GM12878 (cell line): ENCODE results near the gene HOXB6. TPM values are rescaled to one million over a fixed set of nuclear protein-coding genes. Genes with fewer than 3 reads are reported as not detected.

Experiments used
- ATAC-seq: fragments of 200-7000 bp; cut with Tn5 transposase; 3 replicates; pipeline ENCODE4 v1.9.1; 2020; ENCODE audit warnings: mild to moderate bottlenecking, moderate library complexity
- BruUV-seq: library from RNA; stranded (reverse); fragments of 400-500 nt; replicated peaks from 2 replicates; lab custom pipeline; 2021; lab: Mats Ljungman, UMichigan
- CTCF ChIA-PET: fragments of 300-600 bp; sonication (Branson Sonifier 250); formaldehyde crosslinking; extraction: SDS; loops from one replicate; lab custom pipeline; 2021; ENCODE audit warnings: inconsistent platforms; lab: Yijun Ruan, JAX
- POLR2A ChIA-PET: fragments of 350-600 bp; formaldehyde crosslinking; extraction: SDS; loops from one replicate; lab custom pipeline; 2021; ENCODE audit warnings: inconsistent platforms; lab: Charles Lee
- RAD21 ChIA-PET: fragments of 300-600 bp; sonication (Branson Sonifier 250); formaldehyde crosslinking; loops from one replicate; lab custom pipeline; 2023; ENCODE audit warnings: antibody characterized with exemption; ENCODE audit not compliant: unreplicated experiment; lab: Charles Lee
- SMC1A ChIA-PET: fragments of 300-600 bp; sonication (Branson Sonifier 250); formaldehyde crosslinking; loops from one replicate; lab custom pipeline; 2023; ENCODE audit not compliant: unreplicated experiment, uncharacterized antibody; lab: Charles Lee
- DNase-seq: peaks from one replicate; pipeline ENCODE4 v3.0.0-alpha.2; 2011; ENCODE audit warnings: low read depth, low spot score
- FAIRE-seq: peaks from 3 replicates; lab custom pipeline; 2011; peaks lifted over from hg19 to GRCh38; lab: Jason Lieb, UNC
- H2AFZ ChIP-seq: 2 replicates; pipeline ENCODE4 v1.6.0; 2011; ENCODE audit warnings: low read depth, low read length, control low read depth; ENCODE audit not compliant: control insufficient read depth
- H3K27ac ChIP-seq: 2 replicates; pipeline ENCODE4 v1.5.1; 2011; ENCODE audit warnings: control low read depth; ENCODE audit not compliant: control insufficient read depth, insufficient read depth
- H3K27me3 ChIP-seq, 2 experiments: replicated peaks in 1 of 2; 2 replicates each; pipeline versions ENCODE4 v1.6.0 to v1.6.1; 2011; ENCODE audit warnings: low read length in 1 of 2; ENCODE audit not compliant: control insufficient read depth in 2 of 2, insufficient read depth in 2 of 2
- H3K36me3 ChIP-seq, 2 experiments: 2 replicates each; pipeline ENCODE4 v1.5.1; 2011; ENCODE audit warnings: low read length in 1 of 2; ENCODE audit not compliant: control insufficient read depth in 2 of 2, insufficient read depth in 2 of 2
- H3K4me1 ChIP-seq: 2 replicates; pipeline ENCODE4 v1.6.1; 2011; ENCODE audit warnings: mild to moderate bottlenecking, low read length, moderate library complexity, mixed read lengths; ENCODE audit not compliant: control insufficient read depth, insufficient read depth
- H3K4me2 ChIP-seq: 2 replicates; pipeline ENCODE4 v1.6.0; 2011; ENCODE audit warnings: control low read depth; ENCODE audit not compliant: control insufficient read depth, insufficient read depth
- H3K4me3 ChIP-seq: fragments of 200-600 bp; sonication (generic); 2 replicates; pipeline ENCODE4 v1.5.1; 2016
- H3K79me2 ChIP-seq: 2 replicates; pipeline ENCODE4 v1.6.0; 2011; ENCODE audit warnings: low read length; ENCODE audit not compliant: control insufficient read depth, insufficient read depth
- H3K9ac ChIP-seq: 2 replicates; pipeline ENCODE4 v1.8.0; 2011; ENCODE audit warnings: low read length, control low read depth, mixed read lengths; ENCODE audit not compliant: control insufficient read depth, insufficient read depth
- H3K9me3 ChIP-seq: replicated peaks from 3 replicates; pipeline ENCODE4 v1.5.1; 2011; ENCODE audit warnings: mild to moderate bottlenecking, low read length; ENCODE audit not compliant: control insufficient read depth, insufficient read depth
- H4K20me1 ChIP-seq: 2 replicates; pipeline ENCODE4 v1.6.0; 2011; ENCODE audit not compliant: control insufficient read depth, insufficient read depth
- CBFB ChIP-seq: IDR thresholded peaks from 2 replicates; pipeline ENCODE4 v1.6.1; 2016; ENCODE audit warnings: antibody characterized with exemption, low read depth
- EGR1 ChIP-seq, 2 experiments: IDR thresholded peaks; 1 replicate in 1 of 2; 2 replicates in 1 of 2; pipeline ENCODE4 v1.6.1; 2011 to 2012; ENCODE audit warnings: low read depth in 2 of 2, low read length in 2 of 2, borderline replicate concordance in 1 of 2, mild to moderate bottlenecking in 1 of 2, moderate library complexity in 1 of 2
- HSF1 ChIP-seq: fragments of 150-350 bp; IDR thresholded peaks from 2 replicates; pipeline ENCODE4 v1.6.1; 2014; ENCODE audit warnings: mild to moderate bottlenecking, low read depth, low read length
- NR2F1 ChIP-seq: fragments of 450-650 bp; conservative IDR thresholded peaks from 2 replicates; pipeline ENCODE4 v1.6.1; 2017; ENCODE audit warnings: mild to moderate bottlenecking
- RELB ChIP-seq: fragments of 450-650 bp; IDR thresholded peaks from 2 replicates; pipeline ENCODE4 v1.6.1; 2017; ENCODE audit warnings: low read depth, mild to moderate bottlenecking, moderate library complexity
- SMAD1 ChIP-seq: fragments of 450-650 bp; IDR thresholded peaks from 2 replicates; pipeline ENCODE4 v1.6.1; 2018; ENCODE audit warnings: mild to moderate bottlenecking, low read depth; ENCODE audit not compliant: partially characterized antibody
- SRF ChIP-seq, 2 experiments: IDR thresholded peaks; 2 replicates each; pipeline ENCODE4 v1.6.1; 2011; ENCODE audit warnings: low read depth in 2 of 2, low read length in 2 of 2, mild to moderate bottlenecking in 1 of 2, moderate library complexity in 1 of 2
- WGBS: methylation state at CpG from one replicate; pipeline ENCODE4 v1.1.6; 2016; ENCODE audit warnings: low lambda C conversion rate; ENCODE audit not compliant: insufficient replicate concordance, insufficient coverage; ENCODE audit errors: missing lambda C conversion rate; 5-methylcytosine and 5-hydroxymethylcytosine counted together
- in situ Hi-C: fragments of 300-500 bp; cut with MboI; formaldehyde crosslinking; loops from 9 replicates; pipeline ENCODE4 v1.14.3; 2018; ENCODE audit warnings: mixed read lengths
- intact Hi-C: fragments of 100-400 bp; cut with micrococcal nuclease; formaldehyde crosslinking; loops from one replicate; pipeline ENCODE4 v1.14.2; 2022; ENCODE audit not compliant: unreplicated experiment
- polyA plus RNA-seq, 11 experiments: library from polyadenylated mRNA; depleted of rRNA in 4 of 11; unstranded in 6 of 11; stranded (reverse) in 5 of 11; fragments of >200 nt; fragmentation: Nextera tagmentation in 4 of 11; fragmentation: Illumina TruSeq in 1 of 11; extraction: Ambion mirVana in 4 of 11; extraction: Trizol in 1 of 11; gene quantifications; 1 replicate in 1 of 11; 2 replicates in 10 of 11; pipeline versions ENCODE4 v1.2.1 to v1.2.3, GENCODE V29; 2011 to 2016; ENCODE audit warnings: inconsistent platforms in 2 of 11, missing spikeins in 2 of 11, low read depth in 1 of 11
- total RNA-seq, 4 experiments: library from RNA; depleted of rRNA in 3 of 4; stranded (reverse); fragments of >200 nt in 3 of 4; fragmentation: Illumina TruSeq in 1 of 4; extraction: Trizol in 1 of 4; gene quantifications; 2 replicates each; pipeline versions ENCODE4 v1.2.1 to v1.2.3, GENCODE V29; 2013 to 2021

HOXB6 gene
- total and polyA plus RNA-seq, 10 of the 15 experiments (the other 5 are each of a cell fraction or from before 2014, with no cell fraction given), result 0.04 to 0.51 (median 0.09) TPM; not detected in 2

GRCh38 chr17:48586355-48587258 lies 18.2 kb downstream of the HOXB6 start:
- Histone ChIP-seq H3K4me3 (peak overlapping the region; percentile 64), H3K27me3 (peaks cover 0 to 4% of the 10 kb centered on the region in 2 experiments; a peak in 1 of 4 replicates), H3K9ac (0 out of 2 replicates have a peak overlapping the region, but pooled peaks have one; percentile 60), H3K79me2 (no peaks in the 10 kb centered on the region), H3K36me3 (no peaks in the 10 kb centered on the region), H3K27ac (no peak overlapping the region), H2AFZ (peak overlapping the region; percentile 80; the same call in 1 of the 2 replicates), H3K4me1 (peaks cover 3% of the 10 kb centered on the region), H3K9me3 (no peaks in the 10 kb centered on the region), H3K4me2 (peak overlapping the region; percentile 99), H4K20me1 (no peaks in the 10 kb centered on the region)
- ATAC-seq (peak; percentile 59), FAIRE-seq (peak; percentile 54), DNase-seq (no peak)
- intact Hi-C loops (no loop called here), in situ Hi-C loops (no loop called here)
- ChIA-PET POLR2A (interaction anchor here (1.0 kb wide), 1 partner anchor 305 kb away, joined by 3 read pairs; no protein-coding TSS in a partner anchor), SMC1A (interaction anchor here (0.5 to 3.0 kb wide), 9 partner anchors 94 to 500 kb away, joined by 3 to 23 read pairs (median 6); no protein-coding TSS in a partner anchor), CTCF (interaction anchor here (0.9 to 3.3 kb wide), 10 partner anchors 93 to 616 kb away, joined by 3 to 22 read pairs (median 4); partner anchors contain the start of gene CDK5RAP3), RAD21 (interaction anchor here (1.0 to 2.6 kb wide), 9 partner anchors 32 to 371 kb away, joined by 3 to 13 read pairs (median 5); no protein-coding TSS in a partner anchor)
- WGBS, result 9% methylated on average over 34 of the region's 34 CpGs
- TF ChIP-seq SRF (IDR thresholded peaks at IDR 0.05; ENCODE audit: low read depth in 2 of 2, low read length in 2 of 2), result no peak
- no peak for TF ChIP-seq HSF1
- TF ChIP-seq EGR1 (IDR thresholded peaks at IDR 0.05; ENCODE audit: borderline replicate concordance in 1 of 2, low read depth in 2 of 2, low read length in 2 of 2), result peak in 1 of 2 experiments; percentile 66; a peak in 1 of 3 replicates
- TF ChIP-seq NR2F1, result 0 out of 2 replicates have a peak, but pooled peaks have one; percentile 23
- no peak for TF ChIP-seq SMAD1
- TF ChIP-seq RELB, result no peak
- TF ChIP-seq CBFB, result 0 out of 2 replicates have a peak, but pooled peaks have one; percentile 12
- no TSS peak for BruUV-seq
